Measurements from ENCODE around the gene EXOC2. TPM values are rescaled to one million over a fixed set of nuclear protein-coding genes. Genes with fewer than 3 reads are reported as not detected.

The EXOC2 gene
- total and polyA plus RNA-seq, 10 of the 15 experiments (the other 5 are each of a cell fraction or from before 2014, with no cell fraction given) = 8.7 to 32.8 (median 20.7) TPM

- ChIA-PET POLR2A (interaction anchor here (0.8 kb wide), 1 partner anchor 42 kb away, joined by 3 read pairs; no protein-coding TSS in a partner anchor), SMC1A (ENCODE audit: uncharacterized antibody, unreplicated experiment) (interaction anchor here (0.6 to 1.2 kb wide), 2 partner anchors 38 to 149 kb away, joined by 3 read pairs; no protein-coding TSS in a partner anchor), RAD21 (ENCODE audit: unreplicated experiment) (no interaction called here), CTCF (no interaction called here)
- no TSS peak for BruUV-seq (replicated peaks)
- Histone ChIP-seq H3K4me3 (no peak overlapping the region), H4K20me1 (ENCODE audit: control insufficient read depth, insufficient read depth) (no peaks in the 10 kb centered on the region), H3K79me2 (ENCODE audit: control insufficient read depth, insufficient read depth, low read length) (no peaks in the 10 kb centered on the region), H3K27ac (ENCODE audit: control insufficient read depth, insufficient read depth) (no peak overlapping the region), H3K27me3 (replicated peaks in 1 of 2; ENCODE audit: control insufficient read depth in 2 of 2, insufficient read depth in 2 of 2, low read length in 1 of 2) (no peaks in the 10 kb centered on the region), H3K9ac (ENCODE audit: control insufficient read depth, insufficient read depth, low read length) (no peak overlapping the region), H3K4me1 (ENCODE audit: control insufficient read depth, insufficient read depth, low read length) (no peaks in the 10 kb centered on the region), H2AFZ (ENCODE audit: control insufficient read depth, low read depth, low read length) (no peak overlapping the region), H3K9me3 (replicated peaks; ENCODE audit: control insufficient read depth, insufficient read depth, low read length) (no peaks in the 10 kb centered on the region), H3K36me3 (ENCODE audit: control insufficient read depth in 2 of 2, insufficient read depth in 2 of 2, low read length in 1 of 2) (no peaks in the 10 kb centered on the region), H3K4me2 (ENCODE audit: control insufficient read depth, insufficient read depth) (no peak overlapping the region)
- TF ChIP-seq ZBTB11 (CRISPR knock-in tag; IDR thresholded peaks at IDR 0.05) = no peak
- WGBS (ENCODE audit: insufficient coverage, insufficient replicate concordance, low lambda C conversion rate, missing lambda C conversion rate) = 54% methylated on average over 12 of the region's 12 CpGs
- ATAC-seq (no peak), FAIRE-seq (no peak), DNase-seq (ENCODE audit: low read depth, low spot score) (no peak)
- intact Hi-C loops (cut with micrococcal nuclease; ENCODE audit: unreplicated experiment) (no loop called here), in situ Hi-C loops (cut with MboI) (no loop called here)
Observed at GRCh38 chr6:441126-441920, 251.6 kb downstream of the EXOC2 start.

- ATAC-seq = no peak
- Histone ChIP-seq H4K20me1 (ENCODE audit: control insufficient read depth, insufficient read depth) (no peaks in the 10 kb centered on the region), H3K27ac (ENCODE audit: control insufficient read depth, insufficient read depth) (no peak overlapping the region), H3K4me1 (ENCODE audit: control insufficient read depth, insufficient read depth, low read length) (peaks cover 9% of the 10 kb centered on the region), H3K4me3 (no peak overlapping the region), H3K9me3 (replicated peaks; ENCODE audit: control insufficient read depth, insufficient read depth, low read length) (no peaks in the 10 kb centered on the region), H3K36me3 (ENCODE audit: control insufficient read depth in 2 of 2, insufficient read depth in 2 of 2, low read length in 1 of 2) (no peaks in the 10 kb centered on the region), H2AFZ (ENCODE audit: control insufficient read depth, low read depth, low read length) (no peak overlapping the region), H3K27me3 (replicated peaks in 1 of 2; ENCODE audit: control insufficient read depth in 2 of 2, insufficient read depth in 2 of 2, low read length in 1 of 2) (no peaks in the 10 kb centered on the region), H3K9ac (ENCODE audit: control insufficient read depth, insufficient read depth, low read length) (no peak overlapping the region), H3K4me2 (ENCODE audit: control insufficient read depth, insufficient read depth) (no peak overlapping the region), H3K79me2 (ENCODE audit: control insufficient read depth, insufficient read depth, low read length) (no peaks in the 10 kb centered on the region)
- no TSS peak for BruUV-seq (replicated peaks)
- 71% methylated on average over 9 of the region's 9 CpGs for WGBS (ENCODE audit: insufficient coverage, insufficient replicate concordance, low lambda C conversion rate, missing lambda C conversion rate)
- intact Hi-C loops (cut with micrococcal nuclease; ENCODE audit: unreplicated experiment) (no loop called here), in situ Hi-C loops (cut with MboI) (no loop called here)
- no peak for FAIRE-seq
- RAD21 ChIA-PET (ENCODE audit: unreplicated experiment) = no interaction called here
- SMC1A ChIA-PET (ENCODE audit: uncharacterized antibody, unreplicated experiment) = no interaction called here
- CTCF ChIA-PET = no interaction called here
- DNase-seq (ENCODE audit: low read depth, low spot score) = no peak
- TF ChIP-seq SMARCA5 (IDR thresholded peaks at IDR 0.05) = no peak
- no peak for TF ChIP-seq ELK1 (IDR thresholded peaks at IDR 0.05; ENCODE audit: low read depth, low read length)
- no peak for TF ChIP-seq BCL3 (IDR thresholded peaks at IDR 0.05; ENCODE audit: borderline replicate concordance, insufficient read depth, low read depth, low read length, poor library complexity, severe bottlenecking)
- no peak for TF ChIP-seq YY1 (IDR thresholded peaks at IDR 0.05; ENCODE audit: low read depth, low read length)
- POLR2A ChIA-PET = no interaction called here
Observed at GRCh38 chr6:439641-440167, 253.2 kb downstream of the EXOC2 start.
